HG03045 (cell line): ENCODE measurements around the gene DRAM1.
"Not testable (repeated sequence)": the region's sequence is repeated elsewhere in the genome, so short reads cannot be mapped to it uniquely, and the experiment has no call there.

Source experiments
- ATAC-seq: cut with Tn5 transposase; IDR thresholded peaks from one replicate; pipeline ENCODE4 v1.9.1; 2021; ENCODE audit warnings: mild to moderate bottlenecking, moderate library complexity; ENCODE audit not compliant: unreplicated experiment

The DRAM1 gene

GRCh38 chr12:101901777-101902176 is 24.4 kb downstream of the DRAM1 start:
- no peak for ATAC-seq

GRCh38 chr12:101902641-101903040 is 25.3 kb downstream of the DRAM1 start:
- ATAC-seq: no peak

GRCh38 chr12:101906226-101906625 is 28.8 kb downstream of the DRAM1 start:
- no peak for ATAC-seq

GRCh38 chr12:101908395-101908794 is 31.0 kb downstream of the DRAM1 start:
- no peak for ATAC-seq

GRCh38 chr12:101909646-101910045 is 32.3 kb downstream of the DRAM1 start:
- ATAC-seq: no peak

- no peak for ATAC-seq
Observed at GRCh38 chr12:101915841-101916240, 38.5 kb downstream of the DRAM1 start.

- not testable (repeated sequence) for ATAC-seq
Observed at GRCh38 chr12:101918805-101919204, 41.4 kb downstream of the DRAM1 start.

- no peak for ATAC-seq
Observed at GRCh38 chr12:101919447-101919846, 42.1 kb downstream of the DRAM1 start.

GRCh38 chr12:101920906-101921305 is 43.5 kb downstream of the DRAM1 start:
- no peak for ATAC-seq

- ATAC-seq: no peak
Observed at GRCh38 chr12:101923045-101923718, 45.8 kb downstream of the DRAM1 start.

GRCh38 chr12:101924618-101925017 is 47.2 kb downstream of the DRAM1 start:
- no peak for ATAC-seq

- ATAC-seq: no peak
Observed at GRCh38 chr12:101925361-101925760, 48.0 kb downstream of the DRAM1 start.

- ATAC-seq: no peak
Observed at GRCh38 chr12:101925935-101926334, 48.6 kb downstream of the DRAM1 start.

GRCh38 chr12:101927036-101927435 is 49.7 kb downstream of the DRAM1 start:
- ATAC-seq: no peak

GRCh38 chr12:101927999-101928398 is 50.6 kb downstream of the DRAM1 start:
- no peak for ATAC-seq

GRCh38 chr12:101928556-101928955 is 51.2 kb downstream of the DRAM1 start:
- ATAC-seq: no peak

GRCh38 chr12:101929365-101930041 is 52.1 kb downstream of the DRAM1 start:
- no peak for ATAC-seq

GRCh38 chr12:101931498-101932326 is 54.3 kb downstream of the DRAM1 start:
- peak; percentile 24 for ATAC-seq

- ATAC-seq: no peak
Observed at GRCh38 chr12:101933866-101934514, 56.6 kb downstream of the DRAM1 start.

GRCh38 chr12:101935890-101936746 is 58.7 kb downstream of the DRAM1 start:
- peak; percentile 81 for ATAC-seq
